H9 (cell line): ENCODE measurements around the gene CST9L. TPM values are rescaled to one million over a fixed set of nuclear protein-coding genes. Genes with fewer than 3 reads are reported as not detected.

Experiments
- DNase-seq: peaks from one replicate; pipeline ENCODE4 v3.0.0-alpha.2; 2017
- H2AFZ ChIP-seq: one replicate; pipeline ENCODE4 v1.6.1; 2013; ENCODE audit warnings: mild to moderate bottlenecking, low read length, control low read depth, moderate library complexity
- H2AK5ac ChIP-seq: 2 replicates; pipeline ENCODE4 v1.6.1; 2013; ENCODE audit warnings: low read length, control low read depth, mixed read lengths; ENCODE audit not compliant: insufficient read length
- H2BK120ac ChIP-seq: one replicate; pipeline ENCODE4 v1.6.1; 2013; ENCODE audit warnings: low read depth, mild to moderate bottlenecking, low read length, control low read depth, inconsistent platforms; ENCODE audit not compliant: poor library complexity, severe bottlenecking
- H2BK12ac ChIP-seq: 2 replicates; pipeline ENCODE4 v1.6.1; 2013; ENCODE audit warnings: low read length, control low read depth, mixed read lengths, low read depth; ENCODE audit not compliant: insufficient read length
- H2BK15ac ChIP-seq: 2 replicates; pipeline ENCODE4 v1.6.1; 2013; ENCODE audit warnings: low read depth, low read length, control low read depth
- H2BK20ac ChIP-seq: one replicate; pipeline ENCODE4 v1.6.1; 2013; ENCODE audit warnings: low read depth, mild to moderate bottlenecking, low read length, control low read depth, inconsistent platforms; ENCODE audit not compliant: poor library complexity, severe bottlenecking
- H2BK5ac ChIP-seq: 2 replicates; pipeline ENCODE4 v1.6.1; 2013; ENCODE audit warnings: low read length, control low read depth, mixed read lengths; ENCODE audit not compliant: insufficient read length
- H3K14ac ChIP-seq: 2 replicates; pipeline ENCODE4 v1.6.1; 2013; ENCODE audit warnings: low read length, control low read depth; ENCODE audit not compliant: insufficient read depth
- H3K18ac ChIP-seq: 2 replicates; pipeline ENCODE4 v1.6.1; 2013; ENCODE audit warnings: low read depth, mild to moderate bottlenecking, mixed read lengths, low read length, control low read depth; ENCODE audit not compliant: insufficient read length
- H3K23ac ChIP-seq: 2 replicates; pipeline ENCODE4 v1.6.1; 2013; ENCODE audit warnings: low read length, control low read depth, mixed read lengths, low read depth; ENCODE audit not compliant: insufficient read length
- H3K23me2 ChIP-seq: 2 replicates; pipeline ENCODE4 v1.6.1; 2013; ENCODE audit warnings: low read depth, mild to moderate bottlenecking, mixed read lengths, low read length, control low read depth; ENCODE audit not compliant: insufficient read length, poor library complexity, severe bottlenecking
- H3K27ac ChIP-seq: 2 replicates; pipeline ENCODE4 v1.5.1; 2013; ENCODE audit warnings: low read length, control low read depth, mixed read lengths, low read depth; ENCODE audit not compliant: insufficient read length
- H3K27me3 ChIP-seq: 2 replicates; pipeline ENCODE4 v1.6.1; 2013; ENCODE audit warnings: low read length, control low read depth, inconsistent platforms; ENCODE audit not compliant: insufficient read depth
- H3K4ac ChIP-seq: 2 replicates; pipeline ENCODE4 v1.6.1; 2013; ENCODE audit warnings: low read depth, mild to moderate bottlenecking, control low read depth, inconsistent platforms, low read length, moderate library complexity
- H3K4me1 ChIP-seq: 2 replicates; pipeline ENCODE4 v1.6.1; 2013; ENCODE audit warnings: low read length, control low read depth, inconsistent platforms; ENCODE audit not compliant: insufficient read depth
- H3K4me2 ChIP-seq: 2 replicates; pipeline ENCODE4 v1.6.1; 2013; ENCODE audit warnings: low read length, control low read depth, mixed read lengths; ENCODE audit not compliant: insufficient read length, insufficient read depth
- H3K56ac ChIP-seq: 2 replicates; pipeline ENCODE4 v1.6.1; 2013; ENCODE audit warnings: low read depth, mild to moderate bottlenecking, mixed read lengths, low read length, control low read depth; ENCODE audit not compliant: insufficient read length
- H3K79me1 ChIP-seq: 2 replicates; pipeline ENCODE4 v1.6.1; 2013; ENCODE audit warnings: low read depth, mild to moderate bottlenecking, moderate library complexity, low read length, control low read depth, inconsistent platforms; ENCODE audit not compliant: insufficient read depth, poor library complexity, severe bottlenecking
- H3K79me2 ChIP-seq: 2 replicates; pipeline ENCODE4 v1.6.1; 2013; ENCODE audit warnings: low read length, control low read depth, inconsistent platforms; ENCODE audit not compliant: insufficient read depth
- H3K9ac ChIP-seq: 2 replicates; pipeline ENCODE4 v1.6.1; 2013; ENCODE audit warnings: low read length, control low read depth, mixed read lengths; ENCODE audit not compliant: insufficient read length; ENCODE audit errors: extremely low read depth
- H3K9me3 ChIP-seq: one replicate; pipeline ENCODE4 v1.6.1; 2013; ENCODE audit warnings: low read depth, low read length, inconsistent platforms; ENCODE audit not compliant: control insufficient read depth
- H3T11ph ChIP-seq: one replicate; pipeline ENCODE4 v1.6.1; 2013; ENCODE audit warnings: mild to moderate bottlenecking, low read length, control low read depth, inconsistent platforms
- H4K20me1 ChIP-seq: one replicate; pipeline ENCODE4 v1.6.1; 2013; ENCODE audit not compliant: control insufficient read depth, insufficient read length, insufficient read depth
- H4K5ac ChIP-seq: 2 replicates; pipeline ENCODE4 v1.6.1; 2013; ENCODE audit warnings: low read depth, mild to moderate bottlenecking, mixed read lengths, low read length, control low read depth; ENCODE audit not compliant: insufficient read length
- H4K8ac ChIP-seq: replicated peaks from 2 replicates; pipeline ENCODE4 v1.6.1; 2013; ENCODE audit warnings: low read length, control low read depth, mixed read lengths, low read depth; ENCODE audit not compliant: insufficient read length
- H4K91ac ChIP-seq: 2 replicates; pipeline ENCODE4 v1.6.1; 2013; ENCODE audit warnings: low read depth, mild to moderate bottlenecking, moderate library complexity, mixed read lengths, low read length, control low read depth; ENCODE audit not compliant: insufficient read length
- H3K27ac Mint-ChIP-seq, 3 experiments: 2 replicates in 2 of 3; 3 replicates in 1 of 3; pipeline ENCODE4 v1.8.0; 2020 to 2021; ENCODE audit warnings: mixed read lengths in 3 of 3, mild to moderate bottlenecking in 1 of 3, moderate library complexity in 1 of 3
- H3K27me3 Mint-ChIP-seq: 2 replicates; pipeline ENCODE4 v1.8.0; 2021; ENCODE audit warnings: low read depth, mild to moderate bottlenecking, moderate library complexity, mixed read lengths
- H3K36me3 Mint-ChIP-seq, 3 experiments: 2 replicates in 2 of 3; 3 replicates in 1 of 3; pipeline ENCODE4 v1.8.0; 2020 to 2021; ENCODE audit warnings: low read depth in 3 of 3, mixed read lengths in 3 of 3; ENCODE audit not compliant: insufficient read depth in 1 of 3
- H3K4me1 Mint-ChIP-seq, 2 experiments: 2 replicates each; pipeline ENCODE4 v1.8.0; 2020; ENCODE audit warnings: mixed read lengths in 2 of 2
- H3K4me3 Mint-ChIP-seq, 2 experiments: 2 replicates in 1 of 2; 3 replicates in 1 of 2; pipeline ENCODE4 v1.8.0; 2020 to 2021; ENCODE audit warnings: mild to moderate bottlenecking in 2 of 2, mixed read lengths in 2 of 2, moderate library complexity in 1 of 2
- H3K9me3 Mint-ChIP-seq, 2 experiments: 2 replicates in 1 of 2; 3 replicates in 1 of 2; pipeline ENCODE4 v1.8.0; 2020; ENCODE audit warnings: mild to moderate bottlenecking in 2 of 2, mixed read lengths in 2 of 2, moderate library complexity in 1 of 2
- WGBS: extraction: QIAGEN DNeasy Blood & Tissue Kit; methylation state at CpG from one replicate; pipeline ENCODE4 v1.1.7; 2013; ENCODE audit warnings: missing lambda C conversion rate, low lambda C conversion rate, mixed read lengths; ENCODE audit not compliant: insufficient read length; ENCODE audit errors: extremely low coverage; 5-methylcytosine and 5-hydroxymethylcytosine counted together
- total RNA-seq: library from RNA; stranded (reverse); gene quantifications from 2 replicates; pipeline ENCODE4 v1.2.1, GENCODE V29; 2021
- TF ChIP-seq, protein P1 (sequence below): fragments of 200-600 bp; sonication (generic); conservative IDR thresholded peaks from 3 replicates; pipeline ENCODE4 v1.8.0; 2021; ENCODE audit warnings: antibody characterized with exemption, mild to moderate bottlenecking

CST9L gene
- total RNA-seq, 1 experiment from 2014 or later, result not detected

DNA sequence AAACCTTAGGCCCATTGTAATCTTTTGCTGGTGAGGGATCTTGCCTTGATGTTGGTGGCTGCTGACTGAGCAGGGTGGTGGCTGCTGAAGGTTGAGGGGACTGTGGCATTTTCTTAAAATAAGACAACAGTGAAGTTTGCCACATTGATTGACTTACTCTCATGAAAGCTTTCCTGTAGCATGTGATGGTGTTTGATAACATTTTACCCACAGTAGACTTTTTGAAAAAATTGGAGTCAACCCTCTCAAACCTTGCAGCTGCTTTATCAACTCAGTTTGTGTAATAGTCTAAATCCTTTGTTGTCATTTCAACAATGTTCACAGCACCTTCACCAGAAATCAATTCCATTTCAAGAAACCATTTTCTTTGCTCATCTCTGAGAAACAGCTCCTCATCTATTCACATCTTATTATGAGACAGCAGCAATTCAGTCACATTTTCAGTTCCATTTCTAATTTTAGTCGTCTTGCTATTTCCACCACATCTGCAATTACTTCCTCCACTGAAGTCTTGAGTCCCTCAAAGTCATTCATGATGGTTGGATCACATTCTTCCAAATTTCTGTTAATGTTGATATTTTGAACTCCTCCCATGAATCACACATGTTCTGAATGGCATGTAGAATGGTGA is 37.2 kb downstream of the CST9L start:
- Mint-ChIP-seq H3K27me3 (peaks cover 27% of the 10 kb centered on the region), H3K27ac (no peak overlapping the region)

More for the DNA sequence above, 37.2 kb downstream of the CST9L start:
- Histone ChIP-seq H3K4me2 (no peak overlapping the region), H2BK15ac (no peak overlapping the region), H3K56ac (no peak overlapping the region), H3K23ac (no peak overlapping the region), H3K14ac (no peak overlapping the region), H4K91ac (no peak overlapping the region), H3K27me3 (no peaks in the 10 kb centered on the region), H4K5ac (no peak overlapping the region), H2BK12ac (no peak overlapping the region), H3K79me1 (no peaks in the 10 kb centered on the region), H3K9ac (no peak overlapping the region), H3K18ac (no peak overlapping the region), H4K20me1 (no peaks in the 10 kb centered on the region), H2AK5ac (no peak overlapping the region), H4K8ac (no peak overlapping the region), H2BK5ac (no peak overlapping the region), H3K4ac (no peak overlapping the region), H3K4me1 (peaks cover 3% of the 10 kb centered on the region; the same call in 1 of the 2 replicates), H3T11ph (no peak overlapping the region), H3K9me3 (no peaks in the 10 kb centered on the region), H3K79me2 (no peaks in the 10 kb centered on the region), H2AFZ (no peak overlapping the region), H2BK120ac (no peak overlapping the region), H2BK20ac (no peak overlapping the region), H3K27ac (no peak overlapping the region), H3K23me2 (no peaks in the 10 kb centered on the region)
- H3K4me1 Mint-ChIP-seq, result peaks cover 53 to 54% of the 10 kb centered on the region in 2 experiments
- TF ChIP-seq, protein P1, sequence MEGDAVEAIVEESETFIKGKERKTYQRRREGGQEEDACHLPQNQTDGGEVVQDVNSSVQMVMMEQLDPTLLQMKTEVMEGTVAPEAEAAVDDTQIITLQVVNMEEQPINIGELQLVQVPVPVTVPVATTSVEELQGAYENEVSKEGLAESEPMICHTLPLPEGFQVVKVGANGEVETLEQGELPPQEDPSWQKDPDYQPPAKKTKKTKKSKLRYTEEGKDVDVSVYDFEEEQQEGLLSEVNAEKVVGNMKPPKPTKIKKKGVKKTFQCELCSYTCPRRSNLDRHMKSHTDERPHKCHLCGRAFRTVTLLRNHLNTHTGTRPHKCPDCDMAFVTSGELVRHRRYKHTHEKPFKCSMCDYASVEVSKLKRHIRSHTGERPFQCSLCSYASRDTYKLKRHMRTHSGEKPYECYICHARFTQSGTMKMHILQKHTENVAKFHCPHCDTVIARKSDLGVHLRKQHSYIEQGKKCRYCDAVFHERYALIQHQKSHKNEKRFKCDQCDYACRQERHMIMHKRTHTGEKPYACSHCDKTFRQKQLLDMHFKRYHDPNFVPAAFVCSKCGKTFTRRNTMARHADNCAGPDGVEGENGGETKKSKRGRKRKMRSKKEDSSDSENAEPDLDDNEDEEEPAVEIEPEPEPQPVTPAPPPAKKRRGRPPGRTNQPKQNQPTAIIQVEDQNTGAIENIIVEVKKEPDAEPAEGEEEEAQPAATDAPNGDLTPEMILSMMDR, result no peak
- H3K9me3 Mint-ChIP-seq, result peaks cover 27 to 31% of the 10 kb centered on the region in 2 experiments
- no CpG with 5 or more reads among the region's 1 CpG for WGBS
- peaks cover 23 to 32% (median 26%) of the 10 kb centered on the region in 3 experiments for H3K36me3 Mint-ChIP-seq
- no peak overlapping the region; a peak in 1 of 5 replicates for H3K4me3 Mint-ChIP-seq
- no peak for DNase-seq
